HG02885 (cell line): ENCODE results near the gene CADM1.
"Not testable (repeated sequence)": the region's sequence is repeated elsewhere in the genome, so short reads cannot be mapped to it uniquely, and the experiment has no call there.

Experiments
- ATAC-seq: cut with Tn5 transposase; IDR thresholded peaks from one replicate; pipeline ENCODE4 v1.9.1; 2021; ENCODE audit warnings: mild to moderate bottlenecking; ENCODE audit not compliant: unreplicated experiment, poor library complexity

Gene CADM1

DNA sequence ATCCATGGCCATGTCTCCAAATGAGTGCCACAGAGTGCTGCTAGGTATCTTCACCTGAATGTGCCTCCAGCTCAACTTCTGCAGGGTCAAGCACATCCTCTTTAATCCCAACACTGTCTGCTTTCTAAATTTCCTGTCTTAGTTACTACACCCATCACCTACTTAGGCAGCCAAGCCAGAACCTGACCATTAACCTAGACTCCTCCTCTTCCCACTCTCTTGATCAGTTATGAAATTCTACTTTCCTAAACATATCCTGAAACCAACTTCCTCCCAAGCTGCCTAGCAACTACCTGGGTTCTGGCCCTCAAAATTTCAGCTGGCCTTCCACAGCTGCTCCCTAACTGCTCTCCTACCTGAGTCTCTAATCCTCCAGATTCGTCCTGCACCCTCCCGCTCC lies 22.7 kb downstream of the CADM1 start:
- ATAC-seq: no peak

GRCh38 chr11:115480611-115481010 lies 23.6 kb downstream of the CADM1 start:
- ATAC-seq: no peak

- ATAC-seq: no peak
These were observed 26.8 kb downstream of the CADM1 start for GRCh38 chr11:115477410-115477809.

DNA sequence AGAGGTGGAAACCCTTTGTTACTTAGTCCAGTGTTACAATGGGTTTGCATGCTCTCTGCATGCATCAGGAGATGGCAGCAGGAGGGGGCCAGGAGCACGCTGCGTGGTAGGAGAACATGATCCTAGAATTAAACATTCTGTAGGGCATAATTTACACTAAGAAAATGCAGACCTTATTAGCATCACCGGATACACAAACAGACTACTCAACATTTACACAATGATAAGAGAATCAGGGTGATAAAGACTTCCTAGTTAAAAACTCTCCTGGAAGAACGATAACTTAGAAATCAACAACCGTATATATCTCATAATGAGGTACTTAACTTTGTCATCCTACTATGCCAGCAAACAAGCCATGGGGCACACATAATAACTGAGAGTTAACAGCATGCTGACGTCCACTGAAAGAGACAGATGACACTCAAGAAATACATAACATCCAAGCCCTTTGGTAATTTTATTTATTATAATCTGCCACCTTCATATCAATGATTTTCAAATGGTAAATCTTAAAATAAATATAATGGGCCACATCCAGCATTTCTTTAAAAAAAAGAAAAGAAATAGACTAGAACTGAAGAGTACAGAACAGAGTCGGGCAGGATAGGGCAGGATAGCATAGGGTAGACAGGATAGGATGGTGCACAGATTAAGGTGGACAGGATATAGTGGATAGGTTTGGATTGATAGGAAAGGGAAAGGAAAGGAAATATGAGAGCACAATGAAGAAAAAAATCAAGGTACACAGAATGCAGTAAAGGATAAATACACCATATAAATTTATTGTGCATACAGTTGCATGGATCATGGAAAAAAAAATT lies 27.5 kb downstream of the CADM1 start:
- no peak for ATAC-seq

DNA sequence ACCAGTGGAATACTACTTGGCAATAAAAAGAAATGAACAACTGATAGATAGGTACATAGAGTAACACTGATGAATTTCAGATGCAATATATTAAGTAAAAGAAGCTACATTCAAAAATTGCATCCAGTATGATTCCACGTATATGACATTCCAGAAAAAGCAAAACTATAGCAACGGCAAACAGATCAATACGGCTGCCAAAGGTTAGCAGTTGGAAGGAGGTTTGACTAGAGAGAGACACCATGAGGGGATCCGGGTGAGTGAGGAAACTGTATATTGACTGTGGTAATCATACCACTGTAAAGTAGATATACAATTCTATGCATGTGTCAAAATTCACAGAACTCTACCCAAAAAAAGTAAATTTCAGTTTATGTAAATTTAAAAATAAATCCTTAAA lies 28.7 kb downstream of the CADM1 start:
- no peak for ATAC-seq

GRCh38 chr11:115474306-115474705 lies 29.9 kb downstream of the CADM1 start:
- not testable (repeated sequence) for ATAC-seq

DNA sequence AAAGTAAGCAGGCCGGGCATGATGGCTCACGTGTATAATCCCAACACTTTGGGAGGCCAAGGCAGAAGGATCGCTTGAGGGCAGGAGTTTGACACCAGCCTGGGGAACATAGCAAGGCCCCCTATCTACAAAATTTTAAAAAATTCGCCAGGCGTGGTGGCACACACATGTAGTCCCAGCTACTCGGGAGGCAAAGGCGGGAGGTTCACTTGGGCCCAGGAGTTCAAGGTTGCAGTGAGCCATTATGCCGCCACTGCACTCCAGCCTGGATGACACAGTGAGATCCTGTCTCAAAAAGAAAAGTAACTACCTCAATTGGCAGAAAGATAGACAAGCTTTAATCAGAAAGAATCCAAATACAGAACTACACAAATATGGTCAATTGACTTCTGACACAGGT lies 31.0 kb downstream of the CADM1 start:
- no peak for ATAC-seq

- ATAC-seq: peak; percentile 84
These were observed 32.8 kb downstream of the CADM1 start for GRCh38 chr11:115471367-115471766.

DNA sequence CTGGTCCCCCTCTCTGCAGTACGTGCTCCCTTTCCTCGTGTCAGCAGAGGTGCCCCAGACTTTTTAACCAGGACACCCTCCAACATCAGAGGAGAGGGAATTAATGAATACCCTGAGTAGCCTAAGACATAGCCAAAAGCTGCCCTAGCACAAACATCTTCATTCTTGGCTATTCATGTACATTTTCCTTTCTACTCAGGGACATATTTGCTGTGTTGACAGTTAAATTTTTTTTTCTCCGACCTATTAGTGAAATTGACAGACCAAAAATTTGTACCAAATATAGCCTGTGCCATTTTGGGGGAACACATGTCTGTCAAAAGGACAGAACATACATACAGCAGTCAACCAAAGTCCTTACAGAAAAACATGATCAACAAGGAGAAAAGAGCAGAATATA lies 33.3 kb downstream of the CADM1 start:
- ATAC-seq: no peak

- peak; percentile 51 for ATAC-seq
These were observed 34.9 kb downstream of the CADM1 start for GRCh38 chr11:115469361-115469760.

- no peak for ATAC-seq
These were observed 38.1 kb downstream of the CADM1 start for GRCh38 chr11:115466122-115466521.

DNA sequence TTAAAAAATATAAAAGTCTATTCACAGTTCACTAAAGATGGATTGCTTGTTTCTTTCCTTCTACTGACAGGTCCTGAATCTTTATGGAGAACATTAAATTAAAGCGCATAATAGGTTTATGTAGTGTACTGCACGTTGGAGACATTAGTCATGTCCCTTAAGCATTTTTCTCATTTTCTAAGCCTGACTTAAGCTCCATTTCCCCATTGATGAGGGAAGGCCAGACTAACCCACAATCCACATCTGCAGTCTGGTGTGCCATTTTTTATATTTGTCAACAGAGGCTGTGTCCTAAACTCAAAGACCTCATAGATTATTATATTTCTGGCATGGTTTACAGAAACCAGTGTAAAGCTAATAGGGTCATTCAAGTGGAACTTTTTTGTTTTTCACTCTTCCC lies 39.9 kb downstream of the CADM1 start:
- no peak for ATAC-seq

DNA sequence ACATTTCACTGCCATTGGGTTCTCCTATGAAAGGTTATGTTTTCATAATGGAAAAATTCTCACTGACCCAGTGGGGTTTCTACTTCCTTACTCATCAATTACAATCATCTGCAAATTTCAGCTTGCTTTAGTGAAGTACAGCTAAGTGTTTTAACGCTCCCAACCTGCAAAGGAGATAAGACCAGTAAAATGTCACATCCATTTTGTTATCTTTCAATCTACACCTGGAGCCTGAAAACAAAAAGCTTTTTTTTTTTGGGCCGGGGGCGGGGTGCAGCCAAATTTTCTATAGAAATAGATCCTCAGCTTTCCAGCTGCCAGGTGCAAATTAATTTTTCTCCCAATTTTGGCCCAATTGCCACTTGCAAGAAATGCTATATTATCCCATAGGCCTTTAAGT lies 40.6 kb downstream of the CADM1 start:
- ATAC-seq: no peak

- no peak for ATAC-seq
These were observed 41.5 kb downstream of the CADM1 start for GRCh38 chr11:115462757-115463156.

DNA sequence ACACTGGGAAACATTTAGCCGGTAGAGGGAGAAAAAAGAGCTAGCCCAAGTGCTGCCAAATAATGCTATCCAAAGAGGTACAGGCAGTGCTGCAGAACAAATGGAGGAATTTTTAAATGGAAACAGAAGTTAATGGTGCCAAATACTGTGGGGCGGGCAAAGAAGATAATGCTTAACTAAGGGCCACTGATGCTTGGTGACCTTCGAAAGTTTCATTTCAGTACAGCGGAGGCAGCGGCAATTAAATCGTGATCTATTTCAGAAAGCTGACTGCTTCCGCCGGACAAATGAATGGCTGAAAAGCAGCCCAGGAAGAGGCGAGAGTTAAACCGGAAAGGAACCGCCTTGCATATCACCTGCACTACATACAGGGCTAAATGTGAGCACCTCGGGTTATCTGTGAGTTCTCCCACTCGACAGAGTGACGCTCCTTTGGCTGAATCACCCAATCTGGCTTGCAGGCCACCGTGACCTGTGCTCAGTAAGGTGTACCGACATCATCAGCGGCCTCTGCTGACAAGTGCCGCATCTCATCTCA lies 42.1 kb downstream of the CADM1 start:
- no peak for ATAC-seq

GRCh38 chr11:115460512-115460911 lies 43.7 kb downstream of the CADM1 start:
- ATAC-seq: no peak

DNA sequence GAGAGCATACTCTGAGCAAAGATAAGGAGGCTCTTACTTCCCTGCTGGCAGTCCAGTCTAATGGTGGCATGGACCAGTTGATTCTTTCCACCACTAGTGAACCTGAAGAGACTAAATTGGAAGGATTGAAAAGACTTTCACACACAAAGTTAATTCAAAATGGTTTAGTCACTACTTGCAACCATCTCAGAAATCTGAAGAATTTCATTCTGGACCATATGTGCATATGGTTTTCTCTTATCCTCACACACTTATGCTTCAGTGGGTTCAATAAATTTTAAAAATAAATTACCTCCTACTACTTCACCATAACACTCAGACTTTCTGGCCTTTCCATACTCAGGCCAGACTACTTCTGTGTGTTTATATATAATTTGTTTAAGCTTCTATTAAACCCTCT lies 44.7 kb downstream of the CADM1 start:
- ATAC-seq: no peak

DNA sequence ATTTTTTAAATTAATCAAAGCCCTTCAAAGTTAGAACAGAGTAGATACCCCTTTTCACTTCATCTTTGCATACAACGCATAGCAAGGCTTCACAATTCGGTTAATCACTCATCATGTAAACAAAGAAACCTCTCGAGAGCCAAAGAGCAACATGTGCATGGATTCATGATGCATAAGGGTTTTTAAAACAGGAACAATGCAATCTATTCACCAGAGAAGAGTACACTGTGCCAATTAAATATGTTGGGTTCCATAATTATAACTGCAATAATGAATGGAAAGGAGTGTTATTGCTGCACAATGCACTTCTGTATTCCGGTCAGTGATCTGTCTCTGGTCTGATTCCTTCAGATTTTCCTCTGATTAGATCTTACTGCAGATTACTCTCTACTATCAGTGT lies 45.3 kb downstream of the CADM1 start:
- no peak for ATAC-seq

DNA sequence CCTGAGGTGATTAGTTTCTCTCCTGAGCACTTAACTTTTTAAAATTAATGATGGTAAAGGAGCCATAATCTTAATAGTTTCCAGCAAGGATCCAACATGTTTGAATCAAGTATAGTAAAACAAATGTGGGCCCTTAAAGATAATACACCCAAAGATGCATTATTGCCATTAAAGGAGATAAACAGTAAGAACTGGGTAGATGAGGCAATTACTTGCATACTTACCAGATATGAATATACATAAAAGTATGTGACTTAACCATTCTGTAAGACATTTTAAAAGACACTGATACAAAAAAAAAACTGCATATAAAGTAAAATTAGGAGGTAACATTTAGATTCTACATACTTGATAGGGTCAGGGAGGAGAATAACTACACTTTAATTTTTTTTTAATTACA lies 48.2 kb downstream of the CADM1 start:
- ATAC-seq: no peak

DNA sequence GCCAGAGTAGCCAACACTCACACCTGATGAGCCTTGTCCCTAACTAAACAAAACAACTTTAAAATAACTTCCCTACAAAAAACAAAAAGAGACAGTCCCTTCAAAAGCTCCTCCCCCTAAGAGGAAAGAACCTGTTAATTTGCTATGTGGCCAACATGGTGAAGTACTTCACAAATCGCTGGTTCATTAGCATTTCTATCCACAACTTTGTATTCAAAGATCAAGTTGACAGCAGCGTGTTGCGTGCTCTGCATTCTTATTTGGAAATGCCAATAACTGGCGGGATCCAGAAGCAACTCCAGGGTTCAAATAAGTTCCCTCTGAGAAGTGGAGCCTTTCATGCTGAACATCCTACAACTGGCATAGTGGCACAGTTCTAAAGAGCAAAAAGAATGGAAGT lies 48.6 kb downstream of the CADM1 start:
- ATAC-seq: no peak

DNA sequence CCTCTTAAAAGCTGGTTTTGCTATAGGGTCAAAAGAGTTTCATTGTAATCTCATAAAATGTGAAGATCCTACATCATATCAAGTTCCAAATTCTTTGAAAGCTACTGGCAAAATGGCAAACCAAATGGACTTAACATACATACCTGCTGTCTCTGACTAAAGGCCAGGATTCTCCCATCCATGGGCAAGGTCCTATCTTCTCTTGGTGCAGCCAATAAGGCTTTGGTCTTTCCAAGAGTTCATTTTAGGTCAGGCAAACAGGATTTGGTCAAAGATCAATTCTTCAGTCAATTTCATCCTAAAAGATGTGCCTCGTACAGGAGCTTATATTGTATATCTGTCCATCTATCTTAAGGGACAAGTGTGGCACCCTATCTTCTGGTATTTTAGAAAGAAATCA lies 49.7 kb downstream of the CADM1 start:
- no peak for ATAC-seq
